ENCODE measurements around the gene METTL21C. TPM values are rescaled to one million over a fixed set of nuclear protein-coding genes. Genes with fewer than 3 reads are reported as not detected.

The METTL21C gene
- total RNA-seq, 1 experiment from 2014 or later = not detected

GRCh38 chr13:102677122-102677521 is 17.7 kb downstream of the METTL21C start:
- intact Hi-C loops (cut with micrococcal nuclease; ENCODE audit: unreplicated experiment) = no loop called here
- BruUV-seq (replicated peaks) = no TSS peak
- no peaks in the 10 kb centered on the region for H3K27me3 ChIP-seq (replicated peaks; ENCODE audit: insufficient read depth, low read depth, low read length, poor library complexity)

GRCh38 chr13:102675115-102675514 is 19.7 kb downstream of the METTL21C start:
- DNase-seq (ENCODE audit: low spot score) = no peak
- Histone ChIP-seq H3K36me3 (ENCODE audit: insufficient read depth, low read length, poor library complexity, severe bottlenecking) (peaks cover 36% of the 10 kb centered on the region), H3K27me3 (replicated peaks; ENCODE audit: insufficient read depth, low read depth, low read length, poor library complexity) (no peaks in the 10 kb centered on the region), H3K4me3 (ENCODE audit: low read depth, low read length, poor library complexity, severe bottlenecking) (no peak overlapping the region), H3K9me3 (ENCODE audit: low read depth, low read length, poor library complexity, severe bottlenecking) (no peaks in the 10 kb centered on the region), H3K27ac (ENCODE audit: low read depth, low read length, poor library complexity, severe bottlenecking) (no peak overlapping the region), H3K4me1 (ENCODE audit: insufficient read depth, low read length, poor library complexity, severe bottlenecking) (no peaks in the 10 kb centered on the region)
- TF ChIP-seq CTCF (conservative IDR thresholded peaks at IDR 0.05; ENCODE audit: low read depth, low read length) = no peak
- no peak for TF ChIP-seq EZH2 (IDR thresholded peaks at IDR 0.05; ENCODE audit: borderline replicate concordance, low read depth, low read length, poor library complexity, severe bottlenecking)
- intact Hi-C loops (cut with micrococcal nuclease; ENCODE audit: unreplicated experiment) = no loop called here
- ChIA-PET CTCF (no interaction called here), POLR2A (ENCODE audit: low non-redundant PET) (no interaction called here)
- no TSS peak for BruUV-seq (replicated peaks)

More at GRCh38 chr13:102677122-102677521, 17.7 kb downstream of the METTL21C start:
- Histone ChIP-seq H3K27ac (ENCODE audit: low read depth, low read length, poor library complexity, severe bottlenecking) (no peak overlapping the region), H3K9me3 (ENCODE audit: low read depth, low read length, poor library complexity, severe bottlenecking) (no peaks in the 10 kb centered on the region), H3K36me3 (ENCODE audit: insufficient read depth, low read length, poor library complexity, severe bottlenecking) (peaks cover 37% of the 10 kb centered on the region), H3K4me1 (ENCODE audit: insufficient read depth, low read length, poor library complexity, severe bottlenecking) (no peaks in the 10 kb centered on the region), H3K4me3 (ENCODE audit: low read depth, low read length, poor library complexity, severe bottlenecking) (no peak overlapping the region)
- POLR2A ChIA-PET (ENCODE audit: low non-redundant PET) = no interaction called here
- no peak for TF ChIP-seq EZH2 (IDR thresholded peaks at IDR 0.05; ENCODE audit: borderline replicate concordance, low read depth, low read length, poor library complexity, severe bottlenecking)
- TF ChIP-seq CTCF (conservative IDR thresholded peaks at IDR 0.05; ENCODE audit: low read depth, low read length) = no peak
- CTCF ChIA-PET = no interaction called here
- DNase-seq (ENCODE audit: low spot score) = no peak

GRCh38 chr13:102670130-102670529 is 24.7 kb downstream of the METTL21C start:
- no peaks in the 10 kb centered on the region for H3K9me3 ChIP-seq (ENCODE audit: low read depth, low read length, poor library complexity, severe bottlenecking)
- no peak for DNase-seq (ENCODE audit: low spot score)
- no peak overlapping the region for H3K4me3 ChIP-seq (ENCODE audit: low read depth, low read length, poor library complexity, severe bottlenecking)
- ChIA-PET CTCF (no interaction called here), POLR2A (ENCODE audit: low non-redundant PET) (no interaction called here)
- TF ChIP-seq EZH2 (IDR thresholded peaks at IDR 0.05; ENCODE audit: borderline replicate concordance, low read depth, low read length, poor library complexity, severe bottlenecking) (no peak), CTCF (conservative IDR thresholded peaks at IDR 0.05; ENCODE audit: low read depth, low read length) (no peak)
- no peaks in the 10 kb centered on the region for H3K4me1 ChIP-seq (ENCODE audit: insufficient read depth, low read length, poor library complexity, severe bottlenecking)
- H3K27ac ChIP-seq (ENCODE audit: low read depth, low read length, poor library complexity, severe bottlenecking) = no peak overlapping the region
- no TSS peak for BruUV-seq (replicated peaks)
- peaks cover 28% of the 10 kb centered on the region for H3K36me3 ChIP-seq (ENCODE audit: insufficient read depth, low read length, poor library complexity, severe bottlenecking)
- intact Hi-C loops (cut with micrococcal nuclease; ENCODE audit: unreplicated experiment) = no loop called here
- no peaks in the 10 kb centered on the region for H3K27me3 ChIP-seq (replicated peaks; ENCODE audit: insufficient read depth, low read depth, low read length, poor library complexity)
